NCI-H2107 treated with DMSO at 0.1 percent for 48 hours (cell line): ENCODE measurements around the gene IRF1.
"Not testable (repeated sequence)": the region's sequence is repeated elsewhere in the genome, so short reads cannot be mapped to it uniquely, and the experiment has no call there.

ENCODE experiments used
- DNase-seq: peaks from one replicate; lab custom pipeline; 2025; ENCODE audit not compliant: unreplicated experiment; lab: John Stamatoyannopoulos, UW

IRF1 gene

GRCh38 chr5:132490484-132491367 lies at the start of gene IRF1:
TSS of gene IRF1 (minus strand) at chr5:132490773. CDS start at chr5:132489478, 1,295 bp downstream.
- peak; percentile 49 for DNase-seq

- no peak for DNase-seq
Measured at GRCh38 chr5:132540149-132540548, 49.6 kb upstream of the IRF1 start.

- no peak for DNase-seq
Measured at GRCh38 chr5:132539716-132540115, 49.1 kb upstream of the IRF1 start.

- no peak for DNase-seq
Measured at GRCh38 chr5:132530946-132531345, 40.4 kb upstream of the IRF1 start.

GRCh38 chr5:132528866-132529634 lies 38.5 kb upstream of the IRF1 start:
- DNase-seq = no peak

GRCh38 chr5:132528021-132528420 lies 37.4 kb upstream of the IRF1 start:
- DNase-seq = no peak

- no peak for DNase-seq
Measured at GRCh38 chr5:132526974-132527564, 36.5 kb upstream of the IRF1 start.

GRCh38 chr5:132526290-132526973 lies 35.9 kb upstream of the IRF1 start:
- peak; percentile 28 for DNase-seq

GRCh38 chr5:132525299-132525724 lies 34.7 kb upstream of the IRF1 start:
- DNase-seq = no peak

- not testable (repeated sequence) for DNase-seq
Measured at GRCh38 chr5:132524877-132525276, 34.3 kb upstream of the IRF1 start.

- DNase-seq = not testable (repeated sequence)
Measured at GRCh38 chr5:132522067-132522466, 31.5 kb upstream of the IRF1 start.

GRCh38 chr5:132513618-132514336 lies 23.2 kb upstream of the IRF1 start:
- DNase-seq = not testable (repeated sequence)

- DNase-seq = no peak
Measured at GRCh38 chr5:132510076-132510475, 19.5 kb upstream of the IRF1 start.

GRCh38 chr5:132506094-132506692 lies 15.6 kb upstream of the IRF1 start:
- DNase-seq = no peak

GRCh38 chr5:132505641-132506040 lies 15.1 kb upstream of the IRF1 start:
- DNase-seq = no peak

- no peak for DNase-seq
Measured at GRCh38 chr5:132504746-132505145, 14.2 kb upstream of the IRF1 start.

GRCh38 chr5:132503244-132503643 lies 12.7 kb upstream of the IRF1 start:
- no peak for DNase-seq

- no peak for DNase-seq
Measured at GRCh38 chr5:132501961-132502931, 11.7 kb upstream of the IRF1 start.

GRCh38 chr5:132501629-132501956 lies 11.0 kb upstream of the IRF1 start:
- DNase-seq = no peak
